Cortex of kidney (tissue), 1 donor: Measurements from ENCODE around the gene ME3.

Source experiments
- DNase-seq: peaks from one replicate; lab custom pipeline; 2025; lab: John Stamatoyannopoulos, UW

ME3 gene

GRCh38 chr11:86692746-86693145 lies 20.3 kb upstream of the ME3 start:
- DNase-seq: no peak

- DNase-seq: no peak
Observed at GRCh38 chr11:86692317-86692716, 19.9 kb upstream of the ME3 start.

DNA sequence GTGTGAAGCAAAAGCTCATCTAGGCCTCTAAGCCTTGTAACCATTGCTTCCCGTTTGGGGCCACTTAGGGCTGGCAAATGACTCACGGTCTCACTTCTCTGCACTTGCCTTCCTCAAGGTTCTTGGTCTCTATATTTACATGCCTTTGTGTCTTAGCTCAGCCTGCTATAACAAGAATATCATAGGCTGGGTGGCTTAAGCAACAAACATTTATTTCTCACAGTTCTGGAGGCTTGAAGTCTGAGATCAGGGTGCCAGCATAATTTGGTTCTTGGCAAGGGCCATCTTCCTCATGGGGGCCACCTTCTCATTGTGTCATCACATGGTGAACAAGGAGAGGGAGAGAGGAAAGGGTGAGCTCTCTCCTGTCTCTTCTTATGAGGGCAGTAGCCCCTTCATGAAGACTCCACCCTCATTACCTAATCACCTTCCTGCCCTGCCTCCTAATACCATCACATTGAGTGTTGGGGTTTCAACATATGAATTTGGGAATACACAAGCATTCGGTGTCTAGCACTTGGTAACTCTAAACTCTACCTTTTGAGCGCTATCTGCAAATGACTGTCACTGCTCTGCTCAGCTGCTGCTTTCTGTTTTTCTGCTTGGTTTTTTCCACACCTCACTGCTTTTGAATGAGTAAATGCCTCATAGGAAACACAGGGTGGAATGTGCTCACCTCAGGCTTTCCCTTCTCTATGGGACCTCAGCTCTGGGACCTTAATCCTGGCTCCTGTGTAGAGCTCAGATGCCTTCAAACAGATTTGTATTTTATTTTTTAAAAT lies 16.2 kb upstream of the ME3 start:
- no peak for DNase-seq

GRCh38 chr11:86687185-86687778 lies 14.9 kb upstream of the ME3 start:
- no peak for DNase-seq

DNA sequence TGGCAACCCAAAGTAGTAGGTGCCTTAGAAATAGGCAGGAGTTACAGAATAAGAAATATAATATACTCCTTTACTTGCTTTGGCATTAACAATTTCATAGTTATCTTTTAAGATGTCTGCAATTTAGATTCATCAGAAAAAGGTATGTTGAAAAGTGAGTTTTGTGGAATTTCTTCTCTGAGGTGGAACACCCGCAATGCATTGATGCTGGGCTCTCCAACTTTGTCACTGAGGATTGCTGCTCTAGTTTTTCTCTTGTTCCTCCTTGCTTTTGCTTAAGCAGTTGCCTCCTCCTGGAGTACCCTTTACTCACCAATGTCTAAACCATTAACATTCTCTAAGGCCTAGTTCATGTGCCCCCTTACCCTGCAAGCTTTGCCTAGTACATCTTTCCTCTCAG lies 14.1 kb upstream of the ME3 start:
- DNase-seq: no peak

DNA sequence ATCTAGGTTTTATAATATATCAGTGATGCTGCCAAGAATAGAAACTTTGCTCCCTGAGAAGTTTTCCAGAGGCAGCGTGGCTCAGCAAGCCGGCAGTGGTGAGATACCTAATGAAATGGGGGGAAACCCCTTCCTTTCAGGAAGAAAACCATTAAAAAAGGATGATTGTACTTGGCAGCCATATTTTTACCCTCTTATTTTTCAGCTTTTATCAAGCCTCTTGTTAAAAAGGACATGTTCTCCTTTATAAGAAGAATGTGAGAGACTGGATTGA lies 9.0 kb upstream of the ME3 start:
- no peak for DNase-seq

DNA sequence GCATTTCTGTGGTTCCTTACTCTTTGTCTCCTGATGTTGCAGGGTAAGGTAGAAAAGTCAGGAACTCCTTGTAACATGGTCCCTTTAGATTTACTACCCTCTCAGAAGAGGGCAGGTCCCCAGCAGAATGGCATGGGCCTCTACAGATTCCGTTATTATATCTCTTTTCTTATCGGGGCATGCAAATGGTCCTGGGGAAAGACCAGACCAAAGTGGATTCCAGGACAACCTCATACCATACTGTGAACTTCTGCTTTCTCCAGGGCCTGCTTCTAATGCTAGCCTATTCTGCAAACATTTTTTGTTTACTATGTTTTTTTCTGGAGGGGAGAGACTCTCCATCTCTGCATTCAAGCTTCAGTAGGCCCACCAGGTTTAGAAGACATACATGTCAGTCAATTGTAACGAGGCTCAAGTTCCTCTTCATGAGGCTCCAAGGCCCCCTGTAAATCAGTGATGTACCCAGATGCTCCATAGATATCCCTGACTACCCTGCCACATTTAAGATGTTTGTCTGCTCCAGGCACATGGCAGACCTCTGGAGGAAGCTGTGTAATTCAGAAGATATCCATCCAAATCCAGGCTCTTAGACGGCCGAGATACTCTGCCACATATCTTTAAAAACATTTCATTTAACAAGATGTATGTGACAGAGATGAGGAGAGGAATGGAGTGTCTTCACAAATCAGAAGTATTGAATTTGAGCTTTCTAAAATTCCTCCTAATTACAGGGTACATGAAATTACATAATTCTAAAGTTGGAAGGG lies 8.5 kb upstream of the ME3 start:
- no peak for DNase-seq

DNA sequence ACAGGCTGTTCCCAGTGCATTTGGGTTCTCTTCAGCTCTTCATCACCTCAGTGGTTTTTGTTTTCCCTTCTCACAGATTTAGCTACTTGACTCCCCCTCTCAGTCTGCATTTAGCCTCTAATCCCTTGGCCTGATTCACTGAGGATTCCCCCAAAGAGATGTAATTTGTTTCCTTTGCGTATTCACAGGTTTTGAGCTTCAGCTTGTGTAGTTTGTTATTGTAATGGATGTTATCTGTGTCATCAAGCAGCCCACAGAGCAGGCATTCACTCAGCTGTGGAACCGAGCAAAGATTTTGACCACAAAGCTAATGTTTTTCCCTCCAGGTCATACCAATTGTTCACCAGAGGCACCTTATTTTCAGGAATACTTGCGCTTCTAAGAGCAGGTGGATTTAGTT lies 6.4 kb upstream of the ME3 start:
- no peak for DNase-seq

- no peak for DNase-seq
Observed at GRCh38 chr11:86678296-86678695, 5.9 kb upstream of the ME3 start.

- no peak for DNase-seq
Observed at GRCh38 chr11:86676533-86677154, 4.2 kb upstream of the ME3 start.

GRCh38 chr11:86676010-86676409 lies 3.6 kb upstream of the ME3 start:
- DNase-seq: no peak

GRCh38 chr11:86675017-86675416 lies 2.6 kb upstream of the ME3 start:
- DNase-seq: no peak

- DNase-seq: no peak
Observed at GRCh38 chr11:86673872-86674750, 1.7 kb upstream of the ME3 start.

DNA sequence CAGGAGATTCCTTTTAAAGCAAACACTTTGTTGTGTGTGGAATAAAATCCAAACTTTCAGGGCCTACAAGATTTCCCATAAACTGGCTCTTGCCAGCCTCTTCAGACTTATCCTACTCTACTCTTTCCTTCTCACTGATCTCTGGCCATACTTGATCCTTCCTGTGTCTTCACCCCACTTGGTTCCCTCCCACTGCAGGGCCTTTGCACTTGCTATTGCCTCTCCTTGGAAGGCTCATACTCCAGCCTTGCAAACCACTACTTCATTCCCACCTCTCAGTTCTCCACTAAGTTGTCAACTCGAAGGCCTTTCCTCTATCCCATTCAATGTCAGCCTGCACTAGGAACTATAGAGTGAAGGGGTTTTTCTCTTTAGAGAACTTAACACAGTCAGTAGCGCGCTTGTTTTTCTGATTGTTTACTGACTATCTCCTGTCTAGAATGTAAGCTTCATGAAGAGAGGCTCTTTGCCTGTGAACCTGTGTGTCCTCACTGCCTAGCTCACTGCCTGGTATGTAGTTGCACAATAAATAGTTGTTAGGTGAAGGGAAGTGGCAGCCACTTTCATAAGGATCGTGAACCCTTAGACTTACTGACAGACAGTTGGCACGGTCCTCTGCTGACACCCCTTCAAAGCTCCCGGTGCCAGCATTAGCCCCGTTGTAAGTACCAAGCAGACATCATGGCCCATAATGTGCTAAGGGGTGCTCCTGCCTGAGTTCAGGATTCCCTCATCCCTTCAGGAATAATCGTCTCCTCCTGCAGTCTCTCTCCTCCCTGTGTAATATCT lies 833 bp upstream of the ME3 start:
- DNase-seq: no peak

DNA sequence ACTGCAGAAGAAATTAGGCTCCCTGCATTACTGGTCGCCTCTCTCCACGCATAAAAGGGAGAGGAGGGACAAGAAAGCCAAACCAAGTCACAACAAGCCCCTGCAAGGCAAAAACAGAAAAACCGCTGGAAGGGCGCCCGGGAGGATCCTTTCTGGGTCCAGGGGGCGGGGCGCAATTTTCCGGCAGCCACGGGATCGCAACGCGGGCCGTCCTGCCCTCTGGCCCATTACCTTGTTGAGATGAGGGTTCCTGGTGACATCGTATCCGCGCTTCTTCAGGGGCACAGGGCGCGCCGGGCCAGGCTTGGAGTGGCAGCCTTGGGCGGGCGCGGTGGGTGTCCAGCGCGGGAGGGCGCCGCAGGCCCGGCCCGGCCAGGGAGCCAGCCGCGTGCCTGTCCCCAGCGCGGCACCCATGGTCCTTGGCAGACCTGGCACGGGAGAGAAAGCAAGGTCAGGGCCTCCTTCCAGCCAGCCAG lies 847 bp downstream of the ME3 start:
- DNase-seq: no peak

- no peak for DNase-seq
Observed at GRCh38 chr11:86670911-86671310, 1.5 kb downstream of the ME3 start.

DNA sequence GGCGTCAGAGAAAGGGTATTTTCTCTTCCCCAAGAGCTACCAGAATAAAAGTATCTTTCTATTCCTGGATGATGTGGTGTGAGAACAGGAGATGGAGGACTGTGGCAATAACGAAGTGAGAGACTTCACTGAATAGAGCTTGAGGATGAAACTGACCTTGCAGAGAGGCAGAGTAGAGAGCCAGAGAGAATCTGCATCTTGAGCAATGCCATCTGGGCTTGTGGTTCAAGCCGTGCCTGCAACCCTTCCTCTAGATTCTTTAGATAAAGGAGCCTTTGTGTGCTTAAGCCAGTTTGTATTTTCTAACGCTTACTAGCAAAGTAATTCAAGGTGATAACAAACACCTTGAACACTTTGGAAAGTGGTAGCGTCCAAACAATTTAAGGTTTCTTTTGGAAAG lies 2.2 kb downstream of the ME3 start:
- no peak for DNase-seq

DNA sequence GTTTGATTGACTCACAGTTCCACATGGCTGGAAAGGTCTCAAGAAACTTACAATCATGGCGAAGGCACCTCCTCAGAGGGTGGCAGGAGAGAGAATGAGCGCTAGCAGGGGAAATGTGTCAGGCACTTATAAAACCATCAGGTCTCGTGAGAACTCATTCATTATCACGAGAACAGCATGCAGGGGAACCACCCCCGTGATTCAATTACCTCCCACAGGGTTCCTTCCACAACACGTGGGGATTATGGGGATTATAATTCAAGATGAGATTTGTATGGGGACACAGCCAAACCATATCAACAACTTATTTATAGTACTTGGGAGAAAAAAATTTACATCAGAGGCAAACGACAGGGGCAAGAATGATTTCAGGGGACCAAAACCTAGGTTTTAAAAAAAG lies 3.0 kb downstream of the ME3 start:
- no peak for DNase-seq

- no peak for DNase-seq
Observed at GRCh38 chr11:86668929-86669328, 3.5 kb downstream of the ME3 start.

- no peak for DNase-seq
Observed at GRCh38 chr11:86666193-86666592, 6.2 kb downstream of the ME3 start.

DNA sequence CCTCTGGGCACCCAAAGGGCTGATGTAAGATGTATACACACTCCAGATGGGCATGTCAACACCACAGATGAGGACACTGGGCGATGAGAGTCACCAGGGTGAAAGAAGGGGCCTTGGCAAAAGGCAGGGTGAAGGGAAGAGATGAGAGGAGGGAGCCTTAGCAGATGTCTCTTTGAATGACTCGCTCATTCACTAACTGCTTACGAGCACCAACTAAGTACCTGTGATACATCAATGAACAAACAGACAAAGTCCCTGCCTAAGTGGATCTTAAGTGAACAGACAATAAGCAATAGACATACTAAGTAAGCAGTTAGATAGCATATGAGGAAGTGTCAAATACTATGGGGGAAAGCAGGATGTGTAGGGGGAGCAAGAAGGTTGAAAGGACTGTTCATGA lies 7.5 kb downstream of the ME3 start:
- no peak for DNase-seq
